ENCODE measurements around the gene AKT2. TPM values are rescaled to one million over a fixed set of nuclear protein-coding genes. Genes with fewer than 3 reads are reported as not detected.

AKT2 gene
- total RNA-seq, 1 experiment from 2014 or later, result 182 TPM

DNA sequence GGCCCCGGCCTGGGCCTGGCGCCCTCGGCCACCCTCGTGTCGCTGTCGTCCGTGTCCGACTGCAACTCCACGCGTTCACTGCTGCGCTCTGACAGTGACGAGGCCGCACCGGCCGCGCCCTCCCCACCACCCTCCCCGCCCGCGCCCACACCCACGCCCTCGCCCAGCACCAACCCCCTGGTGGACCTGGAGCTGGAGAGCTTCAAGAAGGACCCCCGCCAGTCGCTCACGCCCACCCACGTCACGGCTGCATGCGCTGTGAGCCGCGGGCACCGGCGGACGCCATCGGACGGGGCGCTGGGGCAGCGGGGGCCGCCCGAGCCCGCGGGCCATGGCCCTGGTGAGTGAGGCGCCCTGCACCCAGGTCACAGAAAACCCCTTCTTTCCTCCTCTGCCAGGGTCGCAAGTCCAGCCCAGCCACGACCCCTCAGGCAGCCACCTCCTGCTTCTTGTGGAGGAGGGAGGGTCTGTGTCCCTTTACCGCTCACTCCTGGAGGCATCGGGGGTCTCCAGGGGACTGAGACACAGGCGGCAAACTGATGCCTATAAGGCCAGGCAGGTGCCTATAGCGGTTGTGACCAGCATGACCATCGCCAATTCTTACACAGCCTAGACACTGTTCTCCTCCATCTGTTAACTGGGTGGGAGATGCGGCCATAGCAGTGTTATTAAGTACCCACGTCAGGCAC is 71.1 kb downstream of the AKT2 start:
- Mint-ChIP-seq H3K9me3 (ENCODE audit: low read depth, unreplicated experiment) (no peaks in the 10 kb centered on the region), H3K4me3 (ENCODE audit: low read depth, unreplicated experiment) (no peak overlapping the region), H3K4me1 (ENCODE audit: low read depth, unreplicated experiment) (peaks cover 17% of the 10 kb centered on the region), H3K27me3 (ENCODE audit: unreplicated experiment) (peaks cover 16% of the 10 kb centered on the region), H3K27ac (ENCODE audit: unreplicated experiment) (no peak overlapping the region), H3K36me3 (ENCODE audit: insufficient read depth, unreplicated experiment) (peaks cover 24% of the 10 kb centered on the region)
- CTCF ChIA-PET, result interaction anchor here (0.6 kb wide), 1 partner anchor 69 kb away, joined by 4 read pairs; no protein-coding TSS in a partner anchor
- intact Hi-C loops (cut with micrococcal nuclease; ENCODE audit: unreplicated experiment), result no loop called here
- TF ChIP-seq, protein P1, sequence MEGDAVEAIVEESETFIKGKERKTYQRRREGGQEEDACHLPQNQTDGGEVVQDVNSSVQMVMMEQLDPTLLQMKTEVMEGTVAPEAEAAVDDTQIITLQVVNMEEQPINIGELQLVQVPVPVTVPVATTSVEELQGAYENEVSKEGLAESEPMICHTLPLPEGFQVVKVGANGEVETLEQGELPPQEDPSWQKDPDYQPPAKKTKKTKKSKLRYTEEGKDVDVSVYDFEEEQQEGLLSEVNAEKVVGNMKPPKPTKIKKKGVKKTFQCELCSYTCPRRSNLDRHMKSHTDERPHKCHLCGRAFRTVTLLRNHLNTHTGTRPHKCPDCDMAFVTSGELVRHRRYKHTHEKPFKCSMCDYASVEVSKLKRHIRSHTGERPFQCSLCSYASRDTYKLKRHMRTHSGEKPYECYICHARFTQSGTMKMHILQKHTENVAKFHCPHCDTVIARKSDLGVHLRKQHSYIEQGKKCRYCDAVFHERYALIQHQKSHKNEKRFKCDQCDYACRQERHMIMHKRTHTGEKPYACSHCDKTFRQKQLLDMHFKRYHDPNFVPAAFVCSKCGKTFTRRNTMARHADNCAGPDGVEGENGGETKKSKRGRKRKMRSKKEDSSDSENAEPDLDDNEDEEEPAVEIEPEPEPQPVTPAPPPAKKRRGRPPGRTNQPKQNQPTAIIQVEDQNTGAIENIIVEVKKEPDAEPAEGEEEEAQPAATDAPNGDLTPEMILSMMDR (IDR thresholded peaks at IDR 0.05; ENCODE audit: unreplicated experiment), result no peak
- no peak for DNase-seq
- BruUV-seq (replicated peaks), result no TSS peak

DNA sequence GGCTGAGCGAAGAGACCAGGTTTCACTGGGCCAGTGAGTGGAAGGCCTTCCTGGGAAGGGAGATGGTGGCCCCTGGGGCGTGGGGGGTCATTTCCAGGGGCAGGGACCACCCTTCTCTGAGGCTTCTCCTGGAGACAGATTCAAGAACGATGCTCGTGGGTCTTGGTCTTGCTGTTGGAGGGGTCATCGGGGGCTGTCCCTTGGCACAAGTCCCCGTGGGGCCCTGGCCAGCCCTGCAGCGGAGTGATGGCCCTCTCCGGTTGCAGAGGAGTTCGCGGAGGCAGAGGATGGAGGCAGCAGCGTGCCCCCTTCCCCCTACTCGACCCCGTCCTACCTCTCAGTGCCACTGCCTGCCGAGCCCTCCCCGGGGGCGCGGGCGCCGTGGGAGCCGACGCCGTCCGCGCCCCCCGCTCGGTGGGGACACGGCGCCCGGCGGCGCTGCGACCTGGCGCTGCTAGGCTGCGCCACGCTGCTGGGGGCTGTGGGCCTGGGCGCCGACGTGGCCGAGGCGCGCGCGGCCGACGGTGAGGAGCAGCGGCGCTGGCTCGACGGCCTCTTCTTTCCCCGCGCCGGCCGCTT is 71.8 kb downstream of the AKT2 start:
- Mint-ChIP-seq H3K27ac (ENCODE audit: unreplicated experiment) (no peak overlapping the region), H3K4me3 (ENCODE audit: low read depth, unreplicated experiment) (no peak overlapping the region), H3K4me1 (ENCODE audit: low read depth, unreplicated experiment) (peaks cover 12% of the 10 kb centered on the region), H3K9me3 (ENCODE audit: low read depth, unreplicated experiment) (no peaks in the 10 kb centered on the region), H3K27me3 (ENCODE audit: unreplicated experiment) (peaks cover 16% of the 10 kb centered on the region), H3K36me3 (ENCODE audit: insufficient read depth, unreplicated experiment) (peaks cover 24% of the 10 kb centered on the region)
- TF ChIP-seq, protein P1 (IDR thresholded peaks at IDR 0.05; ENCODE audit: unreplicated experiment), result no peak
- no peak for DNase-seq
- intact Hi-C loops (cut with micrococcal nuclease; ENCODE audit: unreplicated experiment), result no loop called here
- BruUV-seq (replicated peaks), result no TSS peak
- CTCF ChIA-PET, result no interaction called here

DNA sequence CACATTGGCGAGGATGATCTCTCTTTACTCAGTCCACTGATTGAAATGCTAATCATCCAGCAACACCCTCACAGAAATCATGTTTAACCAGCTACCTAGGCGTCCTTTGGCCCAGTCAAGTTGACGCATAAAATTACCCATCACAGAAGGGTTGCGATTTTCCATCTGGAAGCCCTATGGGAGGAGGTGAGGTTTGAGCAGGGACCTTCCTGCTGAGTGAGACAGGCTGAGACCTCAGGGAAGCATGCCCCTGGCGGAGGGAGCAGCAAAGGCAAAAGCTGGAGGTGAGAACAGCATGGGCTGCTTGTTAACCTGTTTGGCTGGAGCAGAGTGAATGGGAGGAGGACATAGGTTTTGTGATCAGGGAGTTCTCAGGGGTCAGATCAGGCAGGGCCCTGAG is 74.3 kb downstream of the AKT2 start:
- BruUV-seq (replicated peaks), result no TSS peak
- intact Hi-C loops (cut with micrococcal nuclease; ENCODE audit: unreplicated experiment), result no loop called here
- H3K27me3 Mint-ChIP-seq (ENCODE audit: unreplicated experiment), result peaks cover 1% of the 10 kb centered on the region
- H3K4me3 Mint-ChIP-seq (ENCODE audit: low read depth, unreplicated experiment), result no peak overlapping the region
- peaks cover 9% of the 10 kb centered on the region for H3K36me3 Mint-ChIP-seq (ENCODE audit: insufficient read depth, unreplicated experiment)
- no peak for DNase-seq
- CTCF ChIA-PET, result interaction anchor here (0.7 kb wide), 1 partner anchor 125 kb away, joined by 3 read pairs; no protein-coding TSS in a partner anchor
- H3K4me1 Mint-ChIP-seq (ENCODE audit: low read depth, unreplicated experiment), result no peaks in the 10 kb centered on the region
- H3K27ac Mint-ChIP-seq (ENCODE audit: unreplicated experiment), result no peak overlapping the region
- H3K9me3 Mint-ChIP-seq (ENCODE audit: low read depth, unreplicated experiment), result no peaks in the 10 kb centered on the region
- TF ChIP-seq, protein P1 (IDR thresholded peaks at IDR 0.05; ENCODE audit: unreplicated experiment), result no peak

DNA sequence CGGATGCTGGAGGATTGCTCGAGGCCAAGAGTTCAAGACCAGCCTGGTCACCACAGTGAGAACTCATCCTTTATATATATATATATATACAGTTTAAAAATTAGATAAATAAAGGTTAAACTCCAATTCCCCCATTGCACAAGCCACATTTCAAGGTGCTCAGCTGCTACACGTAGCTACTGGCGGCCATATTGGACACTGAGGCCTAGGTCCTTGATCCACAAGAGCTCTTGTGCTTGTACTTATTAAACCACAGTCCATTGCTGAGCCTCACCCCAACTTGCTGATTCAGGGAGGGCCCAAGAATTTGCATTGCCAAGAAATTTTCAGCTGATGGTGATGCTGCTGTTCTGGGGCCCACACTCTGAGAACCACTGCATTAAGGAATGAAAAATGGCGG is 76.5 kb downstream of the AKT2 start:
- TF ChIP-seq, protein P1 (IDR thresholded peaks at IDR 0.05; ENCODE audit: unreplicated experiment), result no peak
- Mint-ChIP-seq H3K9me3 (ENCODE audit: low read depth, unreplicated experiment) (no peaks in the 10 kb centered on the region), H3K36me3 (ENCODE audit: insufficient read depth, unreplicated experiment) (peaks cover 9% of the 10 kb centered on the region), H3K27me3 (ENCODE audit: unreplicated experiment) (no peaks in the 10 kb centered on the region), H3K4me1 (ENCODE audit: low read depth, unreplicated experiment) (no peaks in the 10 kb centered on the region), H3K4me3 (ENCODE audit: low read depth, unreplicated experiment) (no peak overlapping the region), H3K27ac (ENCODE audit: unreplicated experiment) (no peak overlapping the region)
- intact Hi-C loops (cut with micrococcal nuclease; ENCODE audit: unreplicated experiment), result no loop called here
- CTCF ChIA-PET, result interaction anchor here (0.6 kb wide), 1 partner anchor 311 kb away, joined by 6 read pairs; no protein-coding TSS in a partner anchor
- no TSS peak for BruUV-seq (replicated peaks)
- no peak for DNase-seq
